GM10266 (cell line): ENCODE data around the gene KRT8.

Experiments used
- DNase-seq: peaks from one replicate; pipeline ENCODE4 v3.0.0; 2012; ENCODE audit errors: extremely low spot score
- CTCF ChIP-seq: IDR thresholded peaks from 2 replicates; pipeline ENCODE4 v1.5.1; 2012; ENCODE audit warnings: mild to moderate bottlenecking, low read depth; ENCODE audit not compliant: control insufficient read depth, insufficient read depth; ENCODE audit errors: missing control alignments

KRT8 gene

GRCh38 chr12:52942066-52942900, 37.4 kb upstream of the KRT8 start:
- no peak for TF ChIP-seq CTCF

DNA sequence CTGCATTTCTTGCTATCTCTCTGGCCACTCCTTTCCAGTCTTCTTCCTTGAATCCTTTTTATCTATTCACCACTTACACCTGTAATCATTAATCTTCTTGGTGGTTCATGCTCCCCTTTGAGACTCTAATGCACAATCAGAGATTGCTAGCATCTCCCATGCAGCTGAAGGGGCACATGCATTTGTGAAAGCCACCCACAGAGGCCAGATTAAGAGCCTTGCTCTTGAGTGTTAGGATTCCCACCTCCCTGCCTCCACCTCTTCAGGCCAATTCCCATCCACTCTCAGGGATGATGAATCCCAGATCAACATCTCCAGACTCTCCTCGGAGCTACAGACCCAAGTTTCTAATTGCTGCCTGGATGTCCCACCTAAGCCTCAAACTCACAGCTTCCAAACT, 24.7 kb upstream of the KRT8 start:
- no peak for DNase-seq
- no peak for TF ChIP-seq CTCF

More at GRCh38 chr12:52942066-52942900, 37.4 kb upstream of the KRT8 start:
- DNase-seq: no peak

DNA sequence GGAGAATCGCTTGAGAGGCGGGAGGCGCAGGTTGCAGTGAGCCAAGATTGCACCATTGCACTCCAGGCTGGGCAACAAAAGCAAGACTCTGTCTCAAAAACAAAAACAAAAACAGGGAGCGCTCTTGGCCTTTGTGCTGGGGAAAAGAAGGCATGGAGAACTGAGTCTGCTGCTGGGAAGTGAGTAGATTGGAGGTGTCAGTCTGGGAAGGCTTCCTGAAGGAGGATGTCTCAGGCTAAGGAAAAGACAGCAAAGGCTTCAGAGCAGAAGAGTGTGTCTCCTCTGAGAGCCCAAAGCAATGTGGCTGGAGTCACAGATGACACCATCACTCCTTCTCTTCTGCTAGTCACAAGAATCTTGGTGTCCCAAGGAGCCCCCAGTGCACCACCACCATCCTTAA, 23.1 kb upstream of the KRT8 start:
- TF ChIP-seq CTCF: no peak
- no peak for DNase-seq

GRCh38 chr12:52926596-52927234, 21.8 kb upstream of the KRT8 start:
- TF ChIP-seq CTCF: no peak
- no peak for DNase-seq

DNA sequence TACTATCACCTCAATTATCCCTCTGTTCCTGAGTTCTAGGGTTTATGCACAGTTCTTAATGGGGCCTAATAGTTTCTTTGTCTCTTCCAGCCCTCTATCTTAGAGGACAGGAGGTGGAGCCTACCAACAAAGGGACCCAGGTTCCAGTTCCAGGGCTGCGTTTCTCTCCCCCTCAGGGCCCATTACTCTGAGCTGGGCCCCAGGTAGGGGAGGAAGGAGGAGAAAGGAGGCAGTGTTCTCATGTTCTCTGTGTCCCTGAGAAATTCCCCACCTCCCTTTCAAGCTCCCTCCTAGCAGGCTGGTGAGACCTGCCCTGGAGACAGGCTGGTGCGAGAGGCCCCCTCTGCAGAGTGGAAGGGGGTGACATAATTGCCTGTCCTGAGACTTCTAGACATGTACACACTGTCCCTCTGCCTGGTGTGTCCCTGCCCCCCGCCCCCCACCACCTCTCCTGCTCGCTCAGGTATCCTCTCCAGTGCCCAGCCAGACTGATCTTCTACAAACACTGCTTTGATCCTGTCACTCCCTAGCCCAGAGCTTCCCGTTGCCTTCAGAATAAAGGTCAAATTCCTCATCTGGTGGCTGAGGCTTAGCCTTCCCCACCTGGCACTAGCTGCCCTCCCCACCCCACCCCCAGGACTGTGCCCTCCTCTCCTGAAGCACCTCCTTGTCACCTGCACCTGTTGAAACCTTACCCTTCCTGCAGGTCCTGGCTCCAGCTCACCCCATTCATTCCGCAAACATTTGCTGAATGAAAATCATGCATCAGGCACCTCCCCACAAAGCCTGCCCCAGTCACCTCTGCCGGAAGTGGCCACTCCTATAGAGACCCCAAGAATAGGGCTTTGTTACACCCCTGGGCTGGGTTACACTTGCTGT, 21.1 kb upstream of the KRT8 start:
- DNase-seq: no peak
- TF ChIP-seq CTCF: no peak

- no peak for DNase-seq
- TF ChIP-seq CTCF: no peak
Measured at GRCh38 chr12:52924764-52925716, 20.2 kb upstream of the KRT8 start.
